Fibroblast of lung (primary cell): ENCODE results near the gene C3AR1. TPM values are rescaled to one million over a fixed set of nuclear protein-coding genes. Genes with fewer than 3 reads are reported as not detected.
A peak's percentile ranks its signal among the peaks of the same experiment; 100 is the strongest.

ENCODE experiments used
- DNase-seq, 2 donors: peaks; one replicate each; pipeline versions ENCODE4 v3.0.0 to v3.0.0-alpha.2; 2010; ENCODE audit warnings: low read depth in 2 of 2
- H2AFZ ChIP-seq: 2 replicates; pipeline ENCODE4 v1.5.1; 2012; ENCODE audit warnings: low read length, control low read depth, inconsistent platforms
- H3K27ac ChIP-seq: 2 replicates; pipeline ENCODE4 v1.5.1; 2011; ENCODE audit warnings: low read length, control low read depth; ENCODE audit not compliant: insufficient read depth
- H3K27me3 ChIP-seq: 2 replicates; pipeline ENCODE4 v1.5.1; 2011; ENCODE audit warnings: mild to moderate bottlenecking, low read length; ENCODE audit not compliant: control insufficient read depth, insufficient read depth
- H3K36me3 ChIP-seq: 2 replicates; pipeline ENCODE4 v1.5.1; 2011; ENCODE audit warnings: low read length; ENCODE audit not compliant: control insufficient read depth, insufficient read depth
- H3K4me1 ChIP-seq: 2 replicates; pipeline ENCODE4 v1.5.1; 2011; ENCODE audit warnings: low read length; ENCODE audit not compliant: control insufficient read depth, insufficient read depth; ENCODE audit errors: extremely low read depth
- H3K4me2 ChIP-seq: 2 replicates; pipeline ENCODE4 v1.5.1; 2011; ENCODE audit warnings: low read length, control low read depth; ENCODE audit not compliant: insufficient read depth; ENCODE audit errors: extremely low read depth
- H3K4me3 ChIP-seq, 4 experiments: fragments of 200-600 bp in 1 of 4; sonication (generic) in 1 of 4; replicated peaks in 1 of 4; 2 replicates each; pipeline ENCODE4 v1.5.1; 2011 to 2016; ENCODE audit warnings: low read length in 4 of 4, low read depth in 3 of 4, mild to moderate bottlenecking in 3 of 4, control low read depth in 2 of 4, inconsistent platforms in 1 of 4, mixed read lengths in 1 of 4; ENCODE audit not compliant: insufficient read depth in 1 of 4; ENCODE audit errors: control extremely low read depth in 1 of 4
- H3K79me2 ChIP-seq: 2 replicates; pipeline ENCODE4 v1.5.1; 2012; ENCODE audit warnings: mild to moderate bottlenecking, low read length, inconsistent platforms; ENCODE audit not compliant: control insufficient read depth, insufficient read depth
- H3K9ac ChIP-seq: 2 replicates; pipeline ENCODE4 v1.5.1; 2011; ENCODE audit warnings: mild to moderate bottlenecking, low read length, control low read depth; ENCODE audit not compliant: insufficient read depth
- H3K9me3 ChIP-seq: 2 replicates; pipeline ENCODE4 v1.5.1; 2012; ENCODE audit warnings: low read depth, low read length; ENCODE audit not compliant: control insufficient read depth, insufficient read depth
- H4K20me1 ChIP-seq: 2 replicates; pipeline ENCODE4 v1.5.1; 2011; ENCODE audit warnings: low read length; ENCODE audit not compliant: control insufficient read depth, insufficient read depth; ENCODE audit errors: extremely low read depth
- CTCF ChIP-seq, 2 donors: IDR thresholded peaks in 1 of 2; conservative IDR thresholded peaks in 1 of 2; 1 replicate in 1 of 2; 2 replicates in 1 of 2; pipeline ENCODE4 v1.5.1; 2011 to 2012; ENCODE audit warnings: low read length in 2 of 2, control low read depth in 1 of 2, inconsistent platforms in 1 of 2, low read depth in 1 of 2, mild to moderate bottlenecking in 1 of 2
- EZH2 ChIP-seq: IDR thresholded peaks from 2 replicates; pipeline ENCODE4 v1.5.1; 2012; ENCODE audit warnings: low read length, control low read depth, mild to moderate bottlenecking; ENCODE audit errors: missing control alignments
- polyA plus RNA-seq, 2 donors: library from polyadenylated mRNA; depleted of rRNA in 1 of 2; stranded (reverse) in 1 of 2; unstranded in 1 of 2; fragments of >200 nt; gene quantifications; 2 replicates each; pipeline ENCODE4 v1.2.1, GENCODE V29; 2011 to 2012; ENCODE audit warnings: missing spikeins in 1 of 2
- total RNA-seq: library from RNA; depleted of rRNA; stranded (reverse); fragments of >200 nt; gene quantifications from 2 replicates; pipeline ENCODE4 v1.2.1, GENCODE V29; 2014

Gene C3AR1
- total and polyA plus RNA-seq, 2 donors (not counting 1 experiment from before 2014, with no cell fraction given): 0.17 to 0.37 TPM

GRCh38 chr12:8014836-8015235, 51.3 kb downstream of the C3AR1 start:
- Histone ChIP-seq H3K4me1 (no peaks in the 10 kb centered on the region), H3K79me2 (no peaks in the 10 kb centered on the region), H4K20me1 (no peaks in the 10 kb centered on the region), H3K9me3 (no peaks in the 10 kb centered on the region), H3K27me3 (peaks cover 8% of the 10 kb centered on the region), H3K9ac (no peak overlapping the region), H3K36me3 (no peaks in the 10 kb centered on the region), H3K4me2 (no peak overlapping the region), H3K27ac (no peak overlapping the region), H3K4me3 (no peak overlapping the region), H2AFZ (no peak overlapping the region)
- no peak for TF ChIP-seq CTCF (conservative IDR thresholded peaks at IDR 0.05 in 1 of 2, IDR thresholded peaks at IDR 0.05 in 1 of 2; ENCODE audit: low read depth in 1 of 2, low read length in 2 of 2)
- no peak for TF ChIP-seq EZH2
- DNase-seq: no peak

GRCh38 chr12:8012651-8013309, 53.4 kb downstream of the C3AR1 start:
- Histone ChIP-seq H3K4me2 (no peak overlapping the region), H2AFZ (no peak overlapping the region), H3K4me1 (no peaks in the 10 kb centered on the region), H3K4me3 (no peak overlapping the region), H4K20me1 (no peaks in the 10 kb centered on the region), H3K36me3 (no peaks in the 10 kb centered on the region), H3K79me2 (no peaks in the 10 kb centered on the region), H3K27ac (no peak overlapping the region), H3K9ac (no peak overlapping the region), H3K27me3 (peaks cover 2% of the 10 kb centered on the region), H3K9me3 (no peaks in the 10 kb centered on the region)
- TF ChIP-seq CTCF (conservative IDR thresholded peaks at IDR 0.05 in 1 of 2, IDR thresholded peaks at IDR 0.05 in 1 of 2; ENCODE audit: low read depth in 1 of 2, low read length in 2 of 2): no peak
- TF ChIP-seq EZH2: no peak
- DNase-seq: no peak

GRCh38 chr12:8011331-8011730, 54.8 kb downstream of the C3AR1 start:
- H2AFZ ChIP-seq: no peak overlapping the region
- no peak overlapping the region for H3K27ac ChIP-seq
- H3K9me3 ChIP-seq: no peaks in the 10 kb centered on the region
- peak in 1 of 2 donors; percentile 59 for DNase-seq
- H3K79me2 ChIP-seq: no peaks in the 10 kb centered on the region
- H3K27me3 ChIP-seq: no peaks in the 10 kb centered on the region
- no peaks in the 10 kb centered on the region for H3K36me3 ChIP-seq
- no peaks in the 10 kb centered on the region for H3K4me1 ChIP-seq
- no peak overlapping the region for H3K4me3 ChIP-seq
- no peak overlapping the region for H3K9ac ChIP-seq
- H3K4me2 ChIP-seq: no peak overlapping the region
- TF ChIP-seq CTCF (conservative IDR thresholded peaks at IDR 0.05 in 1 of 2, IDR thresholded peaks at IDR 0.05 in 1 of 2; ENCODE audit: low read depth in 1 of 2, low read length in 2 of 2) (no peak), EZH2 (no peak)
- no peaks in the 10 kb centered on the region for H4K20me1 ChIP-seq

Other genes with a start within 250 kb of the C3AR1 start
- gene SLC2A14, start 193.4 kb downstream of the C3AR1 start, total RNA-seq: under 0.01 and 0.17 TPM in 2 replicates
- gene SLC2A14, start 193.4 kb downstream of the C3AR1 start, polyA plus RNA-seq: 0.07 TPM in 2 replicates
- 95.0 and 127 TPM in 2 replicates for gene SLC2A3, start 130.2 kb downstream of the C3AR1 start, total RNA-seq
- gene SLC2A3, start 130.2 kb downstream of the C3AR1 start, polyA plus RNA-seq: 83.0 and 124 TPM in 2 replicates
- 5.4 and 8.3 TPM in 2 replicates for gene FOXJ2, start 33.6 kb downstream of the C3AR1 start, total RNA-seq
- 8.3 and 9.2 TPM in 2 replicates for gene FOXJ2, start 33.6 kb downstream of the C3AR1 start, polyA plus RNA-seq
- 40.8 and 41.1 TPM in 2 replicates for gene NECAP1, start 15.9 kb upstream of the C3AR1 start, total RNA-seq
- gene NECAP1, start 15.9 kb upstream of the C3AR1 start, polyA plus RNA-seq: 31.0 and 37.9 TPM in 2 replicates
- 0.26 and 0.33 TPM in 2 replicates for gene CLEC4A, start 57.3 kb upstream of the C3AR1 start, total RNA-seq
- 0.26 and 0.61 TPM in 2 replicates for gene CLEC4A, start 57.3 kb upstream of the C3AR1 start, polyA plus RNA-seq
- gene ZNF705A, start 90.7 kb upstream of the C3AR1 start, total RNA-seq: not detected in 2 replicates
- not detected in 2 replicates for gene ZNF705A, start 90.7 kb upstream of the C3AR1 start, polyA plus RNA-seq
- 0.26 and 0.33 TPM in 2 replicates for gene FAM90A1, start 161.3 kb upstream of the C3AR1 start, total RNA-seq
- 0.05 and 0.08 TPM in 2 replicates for gene FAM90A1, start 161.3 kb upstream of the C3AR1 start, polyA plus RNA-seq